Endothelial cell of umbilical vein (primary cell): ENCODE measurements around the gene RASGRF2. TPM values are rescaled to one million over a fixed set of nuclear protein-coding genes. Genes with fewer than 3 reads are reported as not detected.

Experiments used
- BruUV-seq: library from RNA; stranded (reverse); fragments of 400-500 nt; replicated peaks from 2 replicates; lab custom pipeline; 2021; lab: Mats Ljungman, UMichigan
- CTCF ChIA-PET: fragments of 300-600, 350-600 bp; sonication (Branson Sonifier 250); formaldehyde crosslinking; loops from one replicate; lab custom pipeline; 2021; ENCODE audit warnings: antibody characterized with exemption, inconsistent platforms; lab: Charles Lee
- POLR2A ChIA-PET: fragments of 300-600, 350-600 bp; sonication (Branson Sonifier 250); formaldehyde crosslinking; loops from one replicate; lab custom pipeline; 2021; ENCODE audit warnings: antibody characterized with exemption, inconsistent platforms; lab: Charles Lee
- DNase-seq: peaks from one replicate; pipeline ENCODE4 v3.0.0-alpha.2; 2011; ENCODE audit warnings: low read depth, low spot score
- FAIRE-seq: peaks from 2 replicates; lab custom pipeline; 2011; peaks lifted over from hg19 to GRCh38; lab: Jason Lieb, UNC
- H2AFZ ChIP-seq: 2 replicates; pipeline ENCODE4 v1.6.0; 2012; ENCODE audit warnings: low read depth, low read length, control low read depth, inconsistent platforms
- H3K27ac ChIP-seq: 2 replicates; pipeline ENCODE4 v1.5.1; 2011; ENCODE audit warnings: low read depth, mild to moderate bottlenecking, control low read depth, low read length, moderate library complexity; ENCODE audit not compliant: insufficient read depth
- H3K27me3 ChIP-seq, 2 experiments: 2 replicates each; pipeline versions ENCODE4 v1.6.0 to v1.6.1; 2011; ENCODE audit warnings: low read length in 2 of 2, mixed read lengths in 1 of 2; ENCODE audit not compliant: control insufficient read depth in 2 of 2, insufficient read depth in 2 of 2
- H3K36me3 ChIP-seq, 2 experiments: 2 replicates in 1 of 2; 3 replicates in 1 of 2; pipeline ENCODE4 v1.5.1; 2011; ENCODE audit warnings: low read length in 2 of 2, mild to moderate bottlenecking in 1 of 2, moderate library complexity in 1 of 2; ENCODE audit not compliant: control insufficient read depth in 2 of 2, insufficient read depth in 2 of 2; ENCODE audit errors: extremely low read depth in 1 of 2
- H3K4me1 ChIP-seq: 3 replicates; pipeline ENCODE4 v1.5.1; 2011; ENCODE audit warnings: mild to moderate bottlenecking, low read length; ENCODE audit not compliant: control insufficient read depth, insufficient read depth; ENCODE audit errors: extremely low read depth
- H3K4me2 ChIP-seq: 2 replicates; pipeline ENCODE4 v1.6.1; 2011; ENCODE audit warnings: low read length, control low read depth, mixed read lengths; ENCODE audit not compliant: insufficient read depth
- H3K4me3 ChIP-seq, 3 experiments: fragments of 200-600 bp in 1 of 3; sonication (generic), shearing (Covaris generic) in 1 of 3; replicated peaks in 1 of 3; 2 replicates each; pipeline ENCODE4 v1.5.1; 2011 to 2016; ENCODE audit warnings: control low read depth in 3 of 3, low read length in 3 of 3, mild to moderate bottlenecking in 2 of 3, inconsistent platforms in 1 of 3, low read depth in 1 of 3, moderate library complexity in 1 of 3; ENCODE audit not compliant: insufficient read depth in 1 of 3
- H3K79me2 ChIP-seq: 2 replicates; pipeline ENCODE4 v1.6.0; 2012; ENCODE audit warnings: low read length, inconsistent platforms; ENCODE audit not compliant: control insufficient read depth, insufficient read depth
- H3K9ac ChIP-seq: replicated peaks from 2 replicates; pipeline ENCODE3; 2011; ENCODE audit warnings: low read length, control low read depth; ENCODE audit not compliant: insufficient read depth; ENCODE audit errors: extremely low read depth
- H3K9me1 ChIP-seq: replicated peaks from 3 replicates; pipeline ENCODE4 v1.6.0; 2011; ENCODE audit warnings: mild to moderate bottlenecking, low read length; ENCODE audit not compliant: control insufficient read depth, insufficient read depth; ENCODE audit errors: extremely low read depth
- H3K9me3 ChIP-seq: replicated peaks from 2 replicates; pipeline ENCODE4 v1.5.1; 2012; ENCODE audit warnings: low read length, inconsistent platforms; ENCODE audit not compliant: control insufficient read depth, insufficient read depth
- H4K20me1 ChIP-seq: replicated peaks from 2 replicates; pipeline ENCODE3; 2011; ENCODE audit warnings: mild to moderate bottlenecking, low read length; ENCODE audit not compliant: control insufficient read depth, insufficient read depth; ENCODE audit errors: extremely low read depth
- EZH2 ChIP-seq: IDR thresholded peaks from 2 replicates; pipeline ENCODE4 v1.6.1; 2012; ENCODE audit warnings: borderline replicate concordance, low read depth, mild to moderate bottlenecking, moderate library complexity, low read length, inconsistent platforms; ENCODE audit not compliant: severe bottlenecking
- FOS ChIP-seq: IDR thresholded peaks from 2 replicates; pipeline ENCODE4 v1.6.1; 2011; ENCODE audit warnings: mild to moderate bottlenecking, low read length, moderate library complexity, borderline replicate concordance; ENCODE audit not compliant: insufficient read depth
- GATA2 ChIP-seq: IDR thresholded peaks from 2 replicates; pipeline ENCODE4 v1.7.0; 2011; ENCODE audit warnings: low read depth, mild to moderate bottlenecking, moderate library complexity, mixed read lengths, low read length; ENCODE audit not compliant: insufficient read length, insufficient read depth
- JUN ChIP-seq: IDR thresholded peaks from 2 replicates; pipeline ENCODE4 v1.6.1; 2011; ENCODE audit warnings: borderline replicate concordance, low read depth; ENCODE audit not compliant: insufficient read length, insufficient read depth
- MAX ChIP-seq: IDR thresholded peaks from 2 replicates; pipeline ENCODE4 v1.6.1; 2011; ENCODE audit not compliant: insufficient read depth, insufficient read length
- MYC ChIP-seq: IDR thresholded peaks from one replicate; pipeline ENCODE4 v1.6.1; 2011; ENCODE audit warnings: mild to moderate bottlenecking, low read depth, low read length
- POLR2A ChIP-seq: IDR thresholded peaks from 2 replicates; pipeline ENCODE4 v1.6.1; 2012; ENCODE audit warnings: low read depth, mild to moderate bottlenecking, control low read depth, low read length
- POLR2AphosphoS5 ChIP-seq: IDR thresholded peaks from 2 replicates; pipeline ENCODE4 v1.6.1; 2012; ENCODE audit warnings: low read depth, mild to moderate bottlenecking, control low read depth, low read length, moderate library complexity; ENCODE audit not compliant: insufficient read depth
- dilution Hi-C: fragments of 300-500 bp; cut with MboI; formaldehyde crosslinking; loops from one replicate; pipeline ENCODE4 v1.15.0; 2019; ENCODE audit warnings: low sequenced_read_pairs; ENCODE audit not compliant: extremely low pct_ligation_motif_present
- intact Hi-C: fragments of 100-400 bp; cut with micrococcal nuclease; formaldehyde crosslinking; loops from one replicate; pipeline ENCODE4 v1.10.0; 2022
- polyA plus RNA-seq, 4 experiments: library from polyadenylated mRNA; depleted of rRNA in 3 of 4; stranded (reverse) in 3 of 4; unstranded in 1 of 4; fragments of >200 nt; gene quantifications; 2 replicates each; pipeline versions ENCODE4 v1.2.1 to v1.2.3, GENCODE V29; 2011 to 2012; ENCODE audit warnings: missing spikeins in 1 of 4
- total RNA-seq: library from RNA; stranded (reverse); gene quantifications from 2 replicates; pipeline ENCODE4 v1.2.3, GENCODE V29; 2021
- TF ChIP-seq, protein P1 (sequence below), 2 donors: IDR thresholded peaks; 1 replicate in 1 of 2; 2 replicates in 1 of 2; pipeline ENCODE4 v1.5.1; 2011; ENCODE audit warnings: low read length in 2 of 2, mild to moderate bottlenecking in 2 of 2, moderate library complexity in 2 of 2, control low read depth in 1 of 2, inconsistent platforms in 1 of 2, low read depth in 1 of 2; ENCODE audit not compliant: insufficient read depth in 1 of 2; ENCODE audit errors: extremely low read depth in 1 of 2

Gene RASGRF2
- total and polyA plus RNA-seq, 2 donors (not counting 3 experiments of a cell fraction or from before 2014, with no cell fraction given) = 0.41 to 4.0 TPM

GRCh38 chr5:81219389-81219788 lies 259.2 kb downstream of the RASGRF2 start:
- H3K4me1 ChIP-seq = no peaks in the 10 kb centered on the region
- H3K79me2 ChIP-seq = no peaks in the 10 kb centered on the region
- no peak for TF ChIP-seq FOS
- no peak for TF ChIP-seq EZH2
- TF ChIP-seq POLR2A = no peak
- TF ChIP-seq JUN = no peak
- TF ChIP-seq POLR2AphosphoS5 = no peak
- TF ChIP-seq MAX = no peak
- no peak for TF ChIP-seq MYC
- TF ChIP-seq, protein P1, sequence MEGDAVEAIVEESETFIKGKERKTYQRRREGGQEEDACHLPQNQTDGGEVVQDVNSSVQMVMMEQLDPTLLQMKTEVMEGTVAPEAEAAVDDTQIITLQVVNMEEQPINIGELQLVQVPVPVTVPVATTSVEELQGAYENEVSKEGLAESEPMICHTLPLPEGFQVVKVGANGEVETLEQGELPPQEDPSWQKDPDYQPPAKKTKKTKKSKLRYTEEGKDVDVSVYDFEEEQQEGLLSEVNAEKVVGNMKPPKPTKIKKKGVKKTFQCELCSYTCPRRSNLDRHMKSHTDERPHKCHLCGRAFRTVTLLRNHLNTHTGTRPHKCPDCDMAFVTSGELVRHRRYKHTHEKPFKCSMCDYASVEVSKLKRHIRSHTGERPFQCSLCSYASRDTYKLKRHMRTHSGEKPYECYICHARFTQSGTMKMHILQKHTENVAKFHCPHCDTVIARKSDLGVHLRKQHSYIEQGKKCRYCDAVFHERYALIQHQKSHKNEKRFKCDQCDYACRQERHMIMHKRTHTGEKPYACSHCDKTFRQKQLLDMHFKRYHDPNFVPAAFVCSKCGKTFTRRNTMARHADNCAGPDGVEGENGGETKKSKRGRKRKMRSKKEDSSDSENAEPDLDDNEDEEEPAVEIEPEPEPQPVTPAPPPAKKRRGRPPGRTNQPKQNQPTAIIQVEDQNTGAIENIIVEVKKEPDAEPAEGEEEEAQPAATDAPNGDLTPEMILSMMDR (IDR thresholded peaks at IDR 0.05; ENCODE audit: extremely low read depth in 1 of 2, insufficient read depth in 1 of 2, low read depth in 1 of 2, low read length in 2 of 2) = no peak
- no peak for TF ChIP-seq GATA2
- H3K36me3 ChIP-seq = no peaks in the 10 kb centered on the region
- BruUV-seq = no TSS peak
- no peak overlapping the region for H3K4me2 ChIP-seq
- no peak overlapping the region for H3K9ac ChIP-seq
- no peaks in the 10 kb centered on the region for H3K9me1 ChIP-seq
- no peaks in the 10 kb centered on the region for H3K27me3 ChIP-seq
- no peaks in the 10 kb centered on the region for H3K9me3 ChIP-seq
- DNase-seq (no peak), FAIRE-seq (no peak)
- ChIA-PET CTCF (no interaction called here), POLR2A (no interaction called here)
- dilution Hi-C loops = no loop called here
- intact Hi-C loops = no loop called here
- H3K4me3 ChIP-seq = no peak overlapping the region
- no peak overlapping the region for H2AFZ ChIP-seq
- H4K20me1 ChIP-seq = no peaks in the 10 kb centered on the region
- H3K27ac ChIP-seq = no peak overlapping the region
